HEK293T (cell line): ENCODE data around the gene DENND2D.
A peak's percentile ranks its signal among the peaks of the same experiment; 100 is the strongest.

Experiments
- CTCF ChIA-PET: fragments of 350-600 bp; formaldehyde crosslinking; extraction: SDS; loops from one replicate; lab custom pipeline; 2021; ENCODE audit warnings: antibody characterized with exemption, inconsistent platforms; lab: Yijun Ruan, JAX
- POLR2A ChIA-PET: fragments of 350-600 bp; formaldehyde crosslinking; extraction: SDS; loops from one replicate; lab custom pipeline; 2020; ENCODE audit warnings: antibody characterized with exemption, inconsistent platforms; lab: Yijun Ruan, JAX
- DNase-seq: peaks from one replicate; pipeline ENCODE4 v3.0.0; 2012; ENCODE audit warnings: mixed read lengths; ENCODE audit errors: extremely low spot score
- ARNT ChIP-seq: fragments of 450-650 bp; IDR thresholded peaks from 2 replicates; pipeline ENCODE4 v1.6.1; 2017; ENCODE audit warnings: mild to moderate bottlenecking
- BHLHE40 ChIP-seq: fragments of 450-650 bp; IDR thresholded peaks from 2 replicates; pipeline ENCODE4 v1.6.1; 2016; ENCODE audit warnings: mild to moderate bottlenecking, moderate library complexity, borderline replicate concordance
- CTBP1 ChIP-seq: fragments of 450-650 bp; IDR thresholded peaks from 2 replicates; pipeline ENCODE4 v1.6.1; 2016; ENCODE audit warnings: borderline replicate concordance
- ELF4 ChIP-seq: fragments of 450-650 bp; IDR thresholded peaks from 2 replicates; pipeline ENCODE4 v1.6.1; 2017; ENCODE audit warnings: antibody characterized with exemption
- FOXA1 ChIP-seq: fragments of 450-650 bp; IDR thresholded peaks from 2 replicates; pipeline ENCODE4 v1.6.1; 2016; ENCODE audit warnings: mild to moderate bottlenecking
- FOXK2 ChIP-seq: fragments of 450-650 bp; IDR thresholded peaks from 2 replicates; pipeline ENCODE4 v1.6.1; 2016; ENCODE audit warnings: mild to moderate bottlenecking
- FOXM1 ChIP-seq: fragments of 450-650 bp; IDR thresholded peaks from 2 replicates; pipeline ENCODE4 v1.6.1; 2017; ENCODE audit warnings: mild to moderate bottlenecking, borderline replicate concordance
- HDGF ChIP-seq: fragments of 450-650 bp; IDR thresholded peaks from 2 replicates; pipeline ENCODE4 v1.6.1; 2017; ENCODE audit warnings: antibody characterized with exemption, borderline replicate concordance
- L3MBTL2 ChIP-seq: fragments of 450-650 bp; conservative IDR thresholded peaks from 2 replicates; pipeline ENCODE4 v1.6.1; 2016; ENCODE audit warnings: mild to moderate bottlenecking
- LEF1 ChIP-seq: fragments of 450-650 bp; IDR thresholded peaks from 2 replicates; pipeline ENCODE4 v1.6.1; 2017; ENCODE audit warnings: mild to moderate bottlenecking, borderline replicate concordance
- NFRKB ChIP-seq: fragments of 450-650 bp; IDR thresholded peaks from 2 replicates; pipeline ENCODE4 v1.6.1; 2016; ENCODE audit warnings: mild to moderate bottlenecking, moderate library complexity
- SP1 ChIP-seq: fragments of 450-650 bp; IDR thresholded peaks from 2 replicates; pipeline ENCODE4 v1.6.1; 2017
- SUZ12 ChIP-seq: fragments of 450-650 bp; IDR thresholded peaks from 2 replicates; pipeline ENCODE4 v1.6.1; 2016; ENCODE audit warnings: mild to moderate bottlenecking
- TARDBP ChIP-seq: fragments of 450-650 bp; IDR thresholded peaks from 2 replicates; pipeline ENCODE4 v1.6.1; 2016
- ZNF384 ChIP-seq: fragments of 450-650 bp; IDR thresholded peaks from 2 replicates; pipeline ENCODE4 v1.6.1; 2016
- TF ChIP-seq, protein P1 (sequence below): fragments of 450-650 bp; IDR thresholded peaks from 2 replicates; pipeline ENCODE4 v1.6.1; 2016

The DENND2D gene

DNA sequence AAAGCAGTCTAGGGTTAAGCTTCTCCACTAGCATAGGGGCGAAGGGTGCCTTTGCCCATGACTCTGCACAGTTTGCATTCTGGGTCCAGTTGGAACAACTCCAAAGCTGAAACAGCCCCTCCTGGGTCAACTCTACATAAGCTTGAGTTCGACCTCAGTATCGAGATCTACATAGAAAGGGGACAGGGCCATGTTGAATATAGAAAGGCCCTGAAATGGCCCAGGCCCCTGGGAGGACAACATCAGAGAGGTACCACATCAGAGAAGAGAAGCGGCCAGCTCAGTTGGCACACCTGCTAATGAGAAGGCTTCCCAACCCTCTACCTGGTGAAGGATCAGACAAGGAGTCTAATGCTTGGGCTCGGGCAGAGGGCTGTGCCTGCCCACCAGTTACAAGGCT lies 1.6 kb downstream of the DENND2D start:
- POLR2A ChIA-PET, result no interaction called here
- CTCF ChIA-PET, result interaction anchor here (0.6 kb wide), 1 partner anchor 307 kb away, joined by 3 read pairs; no protein-coding TSS in a partner anchor
- no peak for DNase-seq
- TF ChIP-seq FOXA1 (no peak), FOXM1 (no peak), ELF4 (no peak), HDGF (no peak), BHLHE40 (no peak), LEF1 (no peak), ARNT (no peak), FOXK2 (no peak)
- TF ChIP-seq, protein P1, sequence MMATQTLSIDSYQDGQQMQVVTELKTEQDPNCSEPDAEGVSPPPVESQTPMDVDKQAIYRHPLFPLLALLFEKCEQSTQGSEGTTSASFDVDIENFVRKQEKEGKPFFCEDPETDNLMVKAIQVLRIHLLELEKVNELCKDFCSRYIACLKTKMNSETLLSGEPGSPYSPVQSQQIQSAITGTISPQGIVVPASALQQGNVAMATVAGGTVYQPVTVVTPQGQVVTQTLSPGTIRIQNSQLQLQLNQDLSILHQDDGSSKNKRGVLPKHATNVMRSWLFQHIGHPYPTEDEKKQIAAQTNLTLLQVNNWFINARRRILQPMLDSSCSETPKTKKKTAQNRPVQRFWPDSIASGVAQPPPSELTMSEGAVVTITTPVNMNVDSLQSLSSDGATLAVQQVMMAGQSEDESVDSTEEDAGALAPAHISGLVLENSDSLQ, result no peak

DNA sequence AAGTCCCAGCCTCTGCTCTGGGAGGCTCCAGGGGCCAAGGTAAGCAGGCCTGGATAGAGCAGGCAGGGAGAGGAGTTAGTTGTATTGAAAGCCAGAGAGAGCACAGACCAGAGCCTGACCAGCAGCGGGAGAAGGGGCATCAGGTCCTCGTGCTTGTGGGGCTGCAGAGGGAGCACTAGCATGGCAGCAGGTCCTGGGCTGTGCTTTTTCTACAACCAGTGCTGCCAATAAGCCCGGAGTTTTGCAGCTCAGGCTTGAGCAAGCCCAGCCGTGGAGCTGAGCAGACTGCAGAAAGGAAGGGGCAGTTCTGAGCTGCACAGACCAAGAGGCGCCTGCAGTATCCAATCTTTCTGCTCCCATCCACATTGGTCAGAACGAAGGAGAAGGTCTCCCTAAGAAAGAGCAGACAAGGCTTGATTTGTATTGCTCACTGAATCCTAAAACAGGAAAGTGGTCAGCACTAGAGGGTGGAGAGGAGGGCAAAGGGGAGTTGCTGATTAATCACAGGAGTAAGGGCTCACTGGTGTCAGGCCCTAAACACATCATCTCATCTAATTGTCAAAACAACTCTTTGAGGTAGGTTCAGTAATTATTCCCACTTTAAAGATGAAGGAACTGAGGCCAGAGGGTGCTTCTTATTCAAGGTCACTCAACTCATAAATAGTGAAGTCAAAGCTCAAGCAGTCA lies 2.7 kb downstream of the DENND2D start:
- TF ChIP-seq FOXK2, result no peak
- no peak for TF ChIP-seq TARDBP
- TF ChIP-seq BHLHE40, result no peak
- TF ChIP-seq, protein P1, result no peak
- ChIA-PET CTCF (interaction anchor here (0.8 kb wide), 1 partner anchor 25 kb away, joined by 4 read pairs; no protein-coding TSS in a partner anchor), POLR2A (no interaction called here)
- DNase-seq, result peak; percentile 58

DNA sequence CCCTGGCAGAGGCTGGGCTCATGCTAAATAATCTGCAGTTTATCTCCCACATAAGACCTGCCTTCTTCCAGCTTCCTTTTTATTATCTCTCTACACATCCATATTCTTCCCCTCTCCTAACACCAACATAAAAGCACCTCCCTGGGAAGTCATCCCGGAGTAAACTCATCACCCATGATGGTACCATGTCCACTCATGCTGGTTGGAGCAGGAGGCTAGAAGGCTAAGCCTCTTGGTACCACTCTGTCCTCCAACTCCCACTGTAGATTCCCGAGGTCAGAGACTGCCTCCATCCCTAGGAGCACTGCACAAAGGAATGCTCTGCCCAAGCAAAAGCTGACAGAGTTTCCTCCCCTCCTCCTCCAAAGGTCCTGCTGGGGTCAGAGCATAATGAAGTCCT lies 4.2 kb downstream of the DENND2D start:
- CTCF ChIA-PET, result no interaction called here
- POLR2A ChIA-PET, result no interaction called here
- no peak for DNase-seq
- TF ChIP-seq SP1, result no peak
- TF ChIP-seq L3MBTL2, result no peak
- TF ChIP-seq HDGF, result no peak
- no peak for TF ChIP-seq ARNT
- TF ChIP-seq ELF4, result no peak
- no peak for TF ChIP-seq FOXM1
- no peak for TF ChIP-seq CTBP1
- TF ChIP-seq, protein P1, result no peak
- TF ChIP-seq BHLHE40, result no peak
- TF ChIP-seq ZNF384, result no peak
- no peak for TF ChIP-seq NFRKB
- TF ChIP-seq SUZ12, result no peak
- TF ChIP-seq FOXK2, result no peak
- no peak for TF ChIP-seq LEF1
- TF ChIP-seq FOXA1, result no peak
- TF ChIP-seq TARDBP, result no peak

DNA sequence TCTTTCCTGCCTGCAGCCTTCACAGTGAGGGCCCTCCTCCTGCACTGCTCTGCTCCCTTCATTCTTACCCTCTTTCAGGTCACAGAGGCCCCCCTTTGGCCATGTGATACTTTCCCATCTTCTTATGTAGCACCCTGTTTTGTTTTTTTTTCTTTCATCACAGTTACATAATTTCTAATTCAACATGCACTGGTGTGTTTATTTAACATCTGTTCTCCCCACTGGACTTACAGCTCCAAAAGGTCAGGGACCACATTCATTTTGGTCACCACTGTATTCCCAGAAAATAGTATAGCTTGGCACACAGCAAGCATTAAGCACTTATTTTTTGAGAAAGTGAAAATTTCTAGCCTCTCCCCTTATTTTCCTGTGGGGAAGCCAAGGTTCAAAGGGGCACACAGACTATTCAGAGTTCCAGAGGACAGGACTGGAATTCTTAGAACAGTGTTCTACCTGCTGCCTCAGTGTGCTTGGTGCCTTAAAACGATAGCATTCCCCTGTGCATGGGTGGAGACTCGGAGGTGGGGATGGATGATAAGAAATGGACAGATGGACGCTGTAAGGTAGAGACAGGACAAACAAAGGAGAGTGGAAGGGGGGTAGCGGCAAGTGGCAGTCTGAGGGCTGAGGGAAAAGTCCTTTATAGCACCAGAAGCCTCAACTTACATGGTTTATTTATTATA lies 5.3 kb downstream of the DENND2D start:
- TF ChIP-seq SUZ12 (no peak), FOXM1 (no peak), FOXK2 (no peak), CTBP1 (no peak), TARDBP (no peak), NFRKB (no peak), FOXA1 (no peak), HDGF (no peak), ARNT (no peak), SP1 (no peak), LEF1 (no peak), L3MBTL2 (no peak), ELF4 (no peak), BHLHE40 (no peak), ZNF384 (no peak)
- TF ChIP-seq, protein P1, result no peak
- DNase-seq, result no peak
- ChIA-PET POLR2A (no interaction called here), CTCF (no interaction called here)

DNA sequence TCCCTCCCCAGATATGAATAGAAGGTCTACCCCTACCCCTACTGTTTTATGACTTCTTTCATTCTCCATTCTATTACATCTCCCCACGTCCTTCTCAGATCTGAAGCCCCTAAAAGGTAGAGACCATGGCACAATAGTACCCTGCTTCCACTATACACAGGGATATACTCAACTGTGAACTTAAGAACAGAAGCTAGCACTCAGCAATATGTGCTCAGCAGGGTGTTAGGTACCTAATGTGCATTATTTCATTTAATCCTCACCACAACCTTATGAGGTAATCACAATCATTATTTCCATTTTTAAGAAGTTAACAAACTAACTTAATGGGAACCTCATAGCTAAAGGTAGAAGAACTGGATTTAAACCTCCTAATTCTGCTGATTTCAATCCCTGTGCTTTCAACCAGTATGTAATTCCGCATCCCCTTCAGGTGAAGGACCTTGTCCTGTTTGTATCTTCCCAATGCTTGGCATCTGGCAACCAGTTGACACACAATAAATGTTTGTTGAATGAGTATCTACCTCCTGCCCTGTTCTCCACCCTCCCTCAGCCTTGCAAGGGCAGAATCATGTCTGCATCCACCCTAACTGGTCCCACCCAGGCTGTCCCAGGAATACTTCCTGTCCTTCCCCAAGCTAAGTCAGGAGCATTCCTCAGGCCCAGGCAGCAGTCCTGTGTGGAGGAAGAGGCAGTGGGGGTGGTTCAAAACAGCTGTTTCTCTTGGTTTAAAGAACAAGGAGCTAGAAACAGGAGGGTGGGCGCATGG lies 6.5 kb downstream of the DENND2D start:
- ChIA-PET POLR2A (no interaction called here), CTCF (no interaction called here)
- DNase-seq, result no peak
- TF ChIP-seq ELF4, result no peak
- TF ChIP-seq L3MBTL2, result no peak
- no peak for TF ChIP-seq HDGF
- no peak for TF ChIP-seq TARDBP
- TF ChIP-seq ARNT, result no peak
- TF ChIP-seq CTBP1, result no peak
- TF ChIP-seq LEF1, result no peak
